ENCODE results near the gene HMGB4. TPM values are rescaled to one million over a fixed set of nuclear protein-coding genes. Genes with fewer than 3 reads are reported as not detected.

The HMGB4 gene
- total and polyA plus RNA-seq, 9 of the 15 experiments (the other 6 are each of a cell fraction or from before 2014, with no cell fraction given), result not detected

DNA sequence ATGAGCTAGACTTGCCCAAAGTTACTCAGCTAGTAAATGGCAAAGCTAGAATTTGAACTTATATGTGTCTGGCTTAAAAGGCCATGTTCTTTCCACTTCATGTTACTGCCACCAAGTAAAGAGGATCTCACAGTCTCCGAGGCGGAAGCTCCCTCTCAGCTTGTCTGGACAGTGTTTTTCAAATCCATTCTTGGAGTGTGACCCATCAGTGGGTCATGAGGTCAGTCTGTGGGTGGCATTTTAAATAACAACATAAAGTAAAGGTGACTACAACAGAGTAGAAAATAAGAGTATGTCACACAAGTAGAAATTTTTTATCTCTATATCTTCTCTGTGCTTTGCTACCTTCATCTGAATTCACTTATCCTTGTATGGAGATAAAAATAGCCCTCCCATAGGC lies 3.2 kb upstream of the HMGB4 start (continued):
- TF ChIP-seq ILF3 (IDR thresholded peaks at IDR 0.05; ENCODE audit: borderline replicate concordance) (no peak), SAFB2 (IDR thresholded peaks at IDR 0.05; ENCODE audit: borderline replicate concordance, low read depth, low read length, severe bottlenecking) (no peak), HMG20B (CRISPR knock-in tag; IDR thresholded peaks at IDR 0.05) (no peak)

DNA sequence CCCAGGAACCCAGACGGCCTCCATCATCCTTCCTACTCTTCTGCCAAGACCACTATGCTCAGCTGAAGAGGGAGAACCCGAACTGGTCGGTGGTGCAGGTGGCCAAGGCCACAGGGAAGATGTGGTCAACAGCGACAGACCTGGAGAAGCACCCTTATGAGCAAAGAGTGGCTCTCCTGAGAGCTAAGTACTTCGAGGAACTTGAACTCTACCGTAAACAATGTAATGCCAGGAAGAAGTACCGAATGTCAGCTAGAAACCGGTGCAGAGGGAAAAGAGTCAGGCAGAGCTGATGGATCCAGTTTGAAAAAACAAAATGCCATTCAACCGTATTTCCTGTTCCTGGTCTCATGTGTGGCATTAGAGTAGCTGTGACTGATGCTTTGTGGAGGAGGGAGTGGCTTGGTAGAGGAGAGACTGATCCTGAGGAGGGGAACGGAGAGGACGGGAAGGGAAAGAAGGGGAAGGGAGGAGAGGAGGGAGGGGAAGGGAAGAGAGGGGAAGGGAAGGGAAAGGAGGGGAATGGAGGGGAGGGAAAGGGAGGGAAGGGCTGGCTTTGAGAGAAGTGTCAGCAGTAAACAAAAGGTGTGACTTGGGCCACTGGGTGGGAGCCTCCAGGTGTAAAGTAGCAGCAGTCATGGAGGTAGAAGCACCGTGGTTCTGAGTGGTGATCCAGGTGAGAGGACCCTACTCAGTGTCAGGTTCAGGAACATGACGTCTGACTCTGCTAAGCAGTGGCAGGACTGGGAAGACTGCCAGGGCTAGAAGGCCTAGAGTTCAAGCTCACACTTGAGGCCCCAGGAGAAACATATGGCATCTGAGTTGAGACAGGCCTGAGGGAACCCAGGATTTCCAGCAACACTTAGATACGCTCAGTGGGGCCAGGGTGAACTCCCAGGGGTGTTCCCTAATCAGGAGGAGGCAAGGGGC lies 846 bp downstream of the HMGB4 start:
- Histone ChIP-seq H3K9ac (ENCODE audit: insufficient read depth in 1 of 2, low read depth in 2 of 2, low read length in 2 of 2) (no peak overlapping the region), H2AFZ (ENCODE audit: low read depth, low read length) (no peak overlapping the region), H3K4me3 (no peak overlapping the region), H3K27me3 (ENCODE audit: control insufficient read depth in 2 of 2, insufficient read depth in 2 of 2, low read length in 2 of 2) (0 out of 5 replicates have a peak, but pooled peaks cover 0 to 2% of the 10 kb centered on the region in 2 experiments), H3K4me1 (replicated peaks in 1 of 2; ENCODE audit: control insufficient read depth in 2 of 2, insufficient read depth in 2 of 2, low read length in 2 of 2) (no peaks in the 10 kb centered on the region), H3K27ac (ENCODE audit: extremely low read depth, low read depth, low read length) (no peak overlapping the region), H4K20me1 (replicated peaks; ENCODE audit: control insufficient read depth, insufficient read depth, low read length) (no peaks in the 10 kb centered on the region), H3K9me1 (ENCODE audit: control insufficient read depth, insufficient read depth, low read length) (no peaks in the 10 kb centered on the region), H3K4me2 (ENCODE audit: insufficient read depth, low read length) (no peak overlapping the region), H3K36me3 (ENCODE audit: control insufficient read depth, insufficient read depth, low read length) (no peaks in the 10 kb centered on the region), H3K9me3 (replicated peaks; ENCODE audit: control insufficient read depth, insufficient read depth, low read depth, low read length) (no peaks in the 10 kb centered on the region), H3K79me2 (ENCODE audit: control insufficient read depth, insufficient read depth, low read length) (no peaks in the 10 kb centered on the region)
- no peak for FAIRE-seq
- POLR2A ChIA-PET, result interaction anchor here (0.6 to 1.1 kb wide), 2 partner anchors 13 to 256 kb away, joined by 4 read pairs; no protein-coding TSS in a partner anchor
- intact Hi-C loops (cut with micrococcal nuclease) (no loop called here), in situ Hi-C loops (cut with MboI) (no loop called here)
- DNase-seq (ENCODE audit: extremely low read depth in 1 of 4, low spot score in 3 of 4), result no peak
- no TSS peak for BruUV-seq (replicated peaks)
- TF ChIP-seq ZNF311 (CRISPR knock-in tag; IDR thresholded peaks at IDR 0.05), result no peak
- no peak for TF ChIP-seq POLR2B (IDR thresholded peaks at IDR 0.05; ENCODE audit: low read depth, partially characterized antibody)
- TF ChIP-seq ZBTB40 (IDR thresholded peaks at IDR 0.05), result no peak
- no peak for TF ChIP-seq ZBTB40 (CRISPR knock-in tag; IDR thresholded peaks at IDR 0.05)
- CTCF ChIA-PET (ENCODE audit: low intra/inter-chr PET ratio), result no interaction called here
- no peak for ATAC-seq
- under 1% methylated on average over 14 of the region's 14 CpGs for WGBS (ENCODE audit: insufficient coverage, low coverage, missing lambda C conversion rate)

Measured in K562 (cell line).